GM10248 (cell line): Measurements from ENCODE around the gene TIMELESS.

ENCODE experiments used
- CTCF ChIA-PET: fragments of 300-600 bp; sonication (Branson Sonifier 250); formaldehyde crosslinking; extraction: SDS; loops from one replicate; lab custom pipeline; 2021; ENCODE audit warnings: antibody characterized with exemption; lab: Yijun Ruan, JAX
- POLR2A ChIA-PET: fragments of 350-650 bp; sonication (Branson Sonifier 250); formaldehyde crosslinking; extraction: SDS; loops from one replicate; lab custom pipeline; 2020; ENCODE audit warnings: antibody characterized with exemption; lab: Yijun Ruan, JAX
- DNase-seq: peaks from one replicate; pipeline ENCODE4 v3.0.0; 2012; ENCODE audit errors: extremely low spot score
- TF ChIP-seq, protein P1 (sequence below): IDR thresholded peaks from 2 replicates; pipeline ENCODE4 v1.5.1; 2012; ENCODE audit warnings: mild to moderate bottlenecking, low read depth; ENCODE audit errors: extremely low read depth, missing control alignments, control extremely low read depth

TIMELESS gene

DNA sequence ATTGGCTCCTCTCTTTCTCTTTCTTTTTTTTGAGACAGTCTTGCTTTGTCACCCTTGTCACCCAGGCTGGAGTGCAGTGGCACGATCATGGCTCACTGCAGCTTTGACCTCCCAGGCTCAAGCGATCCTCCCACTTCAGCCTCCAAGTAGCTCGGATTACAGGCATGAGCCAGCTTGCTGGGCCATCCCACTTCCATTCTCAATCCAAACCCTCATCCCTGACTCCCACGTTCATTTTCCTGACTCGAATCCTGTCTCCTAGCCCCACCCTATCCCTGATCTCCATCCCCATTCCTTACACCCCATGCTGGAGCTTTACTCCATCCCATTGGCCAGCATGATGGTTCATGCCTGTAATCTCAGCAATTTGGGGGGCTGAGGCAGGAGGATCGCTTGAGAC is 26.9 kb upstream of the TIMELESS start:
- CTCF ChIA-PET = interaction anchor here (1.1 kb wide), 1 partner anchor 148 kb away, joined by 3 read pairs; no protein-coding TSS in a partner anchor
- TF ChIP-seq, protein P1, sequence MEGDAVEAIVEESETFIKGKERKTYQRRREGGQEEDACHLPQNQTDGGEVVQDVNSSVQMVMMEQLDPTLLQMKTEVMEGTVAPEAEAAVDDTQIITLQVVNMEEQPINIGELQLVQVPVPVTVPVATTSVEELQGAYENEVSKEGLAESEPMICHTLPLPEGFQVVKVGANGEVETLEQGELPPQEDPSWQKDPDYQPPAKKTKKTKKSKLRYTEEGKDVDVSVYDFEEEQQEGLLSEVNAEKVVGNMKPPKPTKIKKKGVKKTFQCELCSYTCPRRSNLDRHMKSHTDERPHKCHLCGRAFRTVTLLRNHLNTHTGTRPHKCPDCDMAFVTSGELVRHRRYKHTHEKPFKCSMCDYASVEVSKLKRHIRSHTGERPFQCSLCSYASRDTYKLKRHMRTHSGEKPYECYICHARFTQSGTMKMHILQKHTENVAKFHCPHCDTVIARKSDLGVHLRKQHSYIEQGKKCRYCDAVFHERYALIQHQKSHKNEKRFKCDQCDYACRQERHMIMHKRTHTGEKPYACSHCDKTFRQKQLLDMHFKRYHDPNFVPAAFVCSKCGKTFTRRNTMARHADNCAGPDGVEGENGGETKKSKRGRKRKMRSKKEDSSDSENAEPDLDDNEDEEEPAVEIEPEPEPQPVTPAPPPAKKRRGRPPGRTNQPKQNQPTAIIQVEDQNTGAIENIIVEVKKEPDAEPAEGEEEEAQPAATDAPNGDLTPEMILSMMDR = no peak
- DNase-seq = no peak
- POLR2A ChIA-PET = interaction anchor here (0.7 kb wide), 1 partner anchor 286 kb away, joined by 3 read pairs; no protein-coding TSS in a partner anchor

DNA sequence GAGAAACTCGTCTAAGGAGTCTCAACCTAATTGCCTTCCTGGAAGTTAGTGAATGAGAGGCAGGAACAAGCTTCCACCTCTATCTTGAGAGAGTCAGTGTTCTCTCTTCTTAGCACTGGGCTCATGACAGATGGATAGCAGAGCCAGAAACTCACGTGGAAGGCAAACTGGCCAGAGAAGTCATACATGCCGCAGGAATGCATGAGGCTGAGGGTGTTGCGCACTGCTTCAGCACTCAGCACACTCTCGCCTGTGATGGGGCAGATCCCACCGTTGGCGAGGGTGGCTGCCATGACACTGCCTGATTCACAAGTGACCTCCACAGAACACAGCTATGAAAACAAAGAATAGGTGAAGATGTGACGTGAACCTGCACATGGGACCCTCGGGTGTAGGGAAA is 25.2 kb upstream of the TIMELESS start:
- TF ChIP-seq, protein P1 = no peak
- ChIA-PET POLR2A (no interaction called here), CTCF (interaction anchor here (2.3 to 3.4 kb wide), 2 partner anchors 10 to 11 kb away, joined by 9 to 10 read pairs; no protein-coding TSS in a partner anchor)
- no peak for DNase-seq

GRCh38 chr12:56469007-56469930 is 20.0 kb upstream of the TIMELESS start:
- no peak for DNase-seq
- ChIA-PET CTCF (interaction anchor here (0.8 to 2.7 kb wide), 9 partner anchors 8 to 280 kb away, joined by 3 to 13 read pairs (median 4); partner anchors contain the start of gene SMARCC2), POLR2A (interaction anchor here (0.5 kb wide), 1 partner anchor 133 kb away, joined by 3 read pairs; no protein-coding TSS in a partner anchor)
- TF ChIP-seq, protein P1 = no peak

DNA sequence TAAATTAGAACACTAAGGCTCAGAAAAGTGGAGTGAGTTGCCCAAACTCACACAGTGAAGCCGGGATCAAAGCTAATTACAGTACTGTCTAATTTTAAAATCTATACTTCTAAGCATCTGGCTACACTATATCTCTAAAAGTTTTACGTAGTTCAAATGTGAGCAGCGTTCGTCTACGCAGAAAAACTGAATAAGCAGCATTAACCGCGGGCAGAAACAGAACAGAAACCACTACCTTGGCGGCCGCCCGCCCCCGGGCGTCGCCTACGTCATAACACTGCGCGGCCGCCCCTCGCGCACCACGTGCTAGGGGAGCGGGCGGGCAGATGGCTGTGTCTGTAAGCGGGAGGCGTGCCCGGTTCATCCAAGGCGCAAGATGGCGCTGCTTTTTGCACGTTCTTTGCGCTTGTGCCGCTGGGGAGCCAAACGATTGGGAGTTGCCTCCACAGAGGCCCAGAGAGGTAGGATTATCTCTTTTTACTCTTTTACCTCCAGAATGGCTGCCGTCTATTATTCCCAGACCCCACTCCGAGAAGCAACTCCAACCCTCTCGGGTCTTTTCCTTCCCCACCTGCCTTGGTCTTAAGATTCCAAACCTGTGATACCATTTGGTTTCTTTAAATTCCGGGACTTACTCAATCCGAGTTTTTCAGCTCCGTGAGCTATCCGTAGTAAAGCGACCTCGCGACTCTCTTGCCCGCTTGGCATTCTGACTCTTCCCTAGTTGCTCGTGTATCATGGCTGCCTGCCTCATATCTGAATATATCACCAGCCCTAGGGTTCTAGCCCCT is 19.2 kb upstream of the TIMELESS start, which contains the start of gene SPRYD4:
Gene SPRYD4 (plus strand): TSS at position 363 of the 791 bp plus-strand sequence. CDS start 14 bp downstream, at position 377.
- TF ChIP-seq, protein P1 = peak; percentile 63
- POLR2A ChIA-PET = interaction anchor here (0.8 kb wide), 1 partner anchor 231 kb away, joined by 3 read pairs; no protein-coding TSS in a partner anchor
- CTCF ChIA-PET = interaction anchor here (1.0 to 2.7 kb wide), 6 partner anchors 9 to 279 kb away, joined by 3 to 13 read pairs (median 5); partner anchors contain the start of gene SMARCC2
- DNase-seq = peak; percentile 96

DNA sequence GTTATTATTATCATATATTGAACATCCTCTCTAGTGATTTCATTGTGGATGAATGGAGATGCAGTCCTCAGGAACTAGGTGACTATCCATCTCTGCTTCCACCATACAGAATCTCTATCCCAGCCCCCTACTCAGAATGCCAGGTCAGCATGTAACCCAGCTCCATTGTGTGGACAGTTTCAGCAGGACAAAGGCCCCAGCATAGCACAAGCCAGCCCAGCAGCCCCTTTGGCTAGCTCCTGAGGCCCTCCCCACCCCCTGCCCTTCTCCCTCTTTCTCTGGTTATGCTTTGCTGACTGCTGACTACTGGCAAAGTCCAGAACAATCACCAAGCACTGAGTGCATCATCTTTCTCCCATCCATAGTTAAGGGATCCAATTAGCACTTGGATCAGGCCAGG is 13.3 kb upstream of the TIMELESS start:
- DNase-seq = no peak
- CTCF ChIA-PET = interaction anchor here (0.7 to 3.8 kb wide), 13 partner anchors 9 to 344 kb away, joined by 3 to 42 read pairs (median 10); partner anchors contain the start of genes CNPY2, COQ10A, SMARCC2 and STAT2
- TF ChIP-seq, protein P1 = no peak
- POLR2A ChIA-PET = no interaction called here
